Liver (tissue), 9 donors: Measurements from ENCODE around the gene TENT4B. TPM values are rescaled to one million over a fixed set of nuclear protein-coding genes. Genes with fewer than 3 reads are reported as not detected.

Experiments
- DNase-seq: peaks from one replicate; pipeline ENCODE4 v3.0.0-alpha.2; 2017; ENCODE audit warnings: low spot score
- H3K27ac ChIP-seq, 2 donors: one replicate each; pipeline ENCODE4 v1.7.0; 2013; ENCODE audit warnings: inconsistent platforms in 2 of 2, low read length in 2 of 2, control low read depth in 1 of 2, low read depth in 1 of 2, mild to moderate bottlenecking in 1 of 2
- H3K27me3 ChIP-seq, 4 donors: one replicate each; pipeline versions ENCODE4 v1.6.1 to v1.7.0; 2013; ENCODE audit warnings: low read length in 3 of 4, inconsistent platforms in 1 of 4, mild to moderate bottlenecking in 1 of 4, moderate library complexity in 1 of 4; ENCODE audit not compliant: control insufficient read depth in 4 of 4, insufficient read depth in 4 of 4
- H3K36me3 ChIP-seq, 4 donors: one replicate each; pipeline versions ENCODE4 v1.6.1 to v1.7.0; 2013; ENCODE audit warnings: low read length in 3 of 4, mild to moderate bottlenecking in 3 of 4, low read depth in 1 of 4, moderate library complexity in 1 of 4; ENCODE audit not compliant: control insufficient read depth in 4 of 4, insufficient read depth in 3 of 4
- H3K4me1 ChIP-seq, 4 donors: one replicate each; pipeline versions ENCODE4 v1.6.1 to v1.7.0; 2013; ENCODE audit warnings: low read length in 3 of 4, mild to moderate bottlenecking in 3 of 4, moderate library complexity in 1 of 4; ENCODE audit not compliant: control insufficient read depth in 4 of 4, insufficient read depth in 4 of 4
- H3K4me3 ChIP-seq, 3 donors: one replicate each; pipeline versions ENCODE4 v1.6.1 to v1.7.0; 2013; ENCODE audit warnings: low read length in 3 of 3, control low read depth in 1 of 3, low read depth in 1 of 3, mild to moderate bottlenecking in 1 of 3
- H3K9ac ChIP-seq, 2 donors: one replicate each; pipeline ENCODE4 v1.7.0; 2013; ENCODE audit warnings: low read length in 2 of 2, mild to moderate bottlenecking in 2 of 2, moderate library complexity in 2 of 2, control low read depth in 1 of 2, low read depth in 1 of 2
- H3K9me3 ChIP-seq, 4 donors: one replicate each; pipeline versions ENCODE4 v1.6.1 to v1.7.0; 2013; ENCODE audit warnings: low read length in 3 of 4; ENCODE audit not compliant: control insufficient read depth in 4 of 4
- ATF3 ChIP-seq: IDR thresholded peaks from 2 replicates; pipeline ENCODE4 v1.6.1; 2016; ENCODE audit warnings: antibody characterized with exemption
- CTCF ChIP-seq: fragments of 150-350 bp; IDR thresholded peaks from 2 replicates; pipeline ENCODE4 v1.5.1; 2017; ENCODE audit warnings: improper control_type of control experiment, low read depth, low read length; ENCODE audit not compliant: missing input control
- FOXA1 ChIP-seq: IDR thresholded peaks from 2 replicates; pipeline ENCODE4 v1.6.1; 2016; ENCODE audit warnings: antibody characterized with exemption
- FOXA2 ChIP-seq: IDR thresholded peaks from 2 replicates; pipeline ENCODE4 v1.6.1; 2016; ENCODE audit warnings: antibody characterized with exemption
- GABPA ChIP-seq, 2 donors: IDR thresholded peaks in 1 of 2; conservative IDR thresholded peaks in 1 of 2; 2 replicates each; pipeline ENCODE4 v1.6.1; 2016; ENCODE audit warnings: antibody characterized with exemption in 2 of 2, mild to moderate bottlenecking in 1 of 2, moderate library complexity in 1 of 2
- HNF4A ChIP-seq, 2 donors: conservative IDR thresholded peaks; 2 replicates each; pipeline ENCODE4 v1.6.1; 2016; ENCODE audit warnings: antibody characterized with exemption in 2 of 2, mild to moderate bottlenecking in 2 of 2
- HNF4G ChIP-seq: IDR thresholded peaks from 2 replicates; pipeline ENCODE4 v1.6.1; 2016; ENCODE audit warnings: antibody characterized with exemption
- MAX ChIP-seq: IDR thresholded peaks from 2 replicates; pipeline ENCODE4 v1.6.1; 2016; ENCODE audit warnings: antibody characterized with exemption
- NR2F2 ChIP-seq: IDR thresholded peaks from 2 replicates; pipeline ENCODE4 v1.6.1; 2016; ENCODE audit warnings: antibody characterized with exemption
- RAD21 ChIP-seq, 2 donors: IDR thresholded peaks; 2 replicates each; pipeline ENCODE4 v1.6.1; 2016; ENCODE audit warnings: antibody characterized with exemption in 2 of 2, mild to moderate bottlenecking in 2 of 2
- REST ChIP-seq: IDR thresholded peaks from 2 replicates; pipeline ENCODE4 v1.6.1; 2016; ENCODE audit warnings: antibody characterized with exemption, mild to moderate bottlenecking
- RXRA ChIP-seq, 2 donors: IDR thresholded peaks; 2 replicates each; pipeline ENCODE4 v1.6.1; 2017 to 2018; ENCODE audit warnings: antibody characterized with exemption in 2 of 2, mild to moderate bottlenecking in 1 of 2
- SP1 ChIP-seq: IDR thresholded peaks from 2 replicates; pipeline ENCODE4 v1.6.1; 2018; ENCODE audit warnings: antibody characterized with exemption, mild to moderate bottlenecking
- TAF1 ChIP-seq: conservative IDR thresholded peaks from 2 replicates; pipeline ENCODE4 v1.6.1; 2016; ENCODE audit warnings: antibody characterized with exemption, mild to moderate bottlenecking
- ZBTB33 ChIP-seq: IDR thresholded peaks from 2 replicates; pipeline ENCODE4 v1.6.1; 2016; ENCODE audit warnings: antibody characterized with exemption
- WGBS: extraction: QIAGEN DNeasy Blood & Tissue Kit; methylation state at CpG from one replicate; pipeline ENCODE4 v1.1.7; 2013; 5-methylcytosine and 5-hydroxymethylcytosine counted together
- polyA plus RNA-seq, 2 donors: library from polyadenylated mRNA; stranded (reverse) in 1 of 2; unstranded in 1 of 2; fragments of 200-250 nt in 1 of 2; fragments of >200 nt in 1 of 2; fragmentation: Nextera tagmentation in 1 of 2; extraction: Ambion mirVana in 1 of 2; gene quantifications; one replicate each; pipeline versions ENCODE4 v1.2.1 to v1.2.3, GENCODE V29; 2013 to 2015
- total RNA-seq, 2 donors: library from RNA; depleted of rRNA; stranded (reverse); fragments of >200 nt; gene quantifications; one replicate each; pipeline ENCODE4 v1.2.3, GENCODE V29; 2014
- donor health status: healthy.
- donor health status: healthy.
- donor health status: healthy.
- donor health status: healthy.
- donor health status: healthy.

TENT4B gene
- total and polyA plus RNA-seq, 4 donors: 4.2 to 10.8 (median 7.9) TPM

- TF ChIP-seq ZBTB33 (no peak), TAF1 (no peak), FOXA1 (no peak), SP1 (no peak), RAD21 (IDR thresholded peaks at IDR 0.05) (no peak), CTCF (no peak), MAX (no peak), NR2F2 (no peak), REST (no peak), HNF4G (no peak), ATF3 (no peak), FOXA2 (no peak), RXRA (IDR thresholded peaks at IDR 0.05) (no peak), HNF4A (conservative IDR thresholded peaks at IDR 0.05) (no peak)
- Histone ChIP-seq H3K4me1 (peaks cover 0 to 18% (median 11%) of the 10 kb centered on the region in 4 donors), H3K36me3 (no peaks in the 10 kb centered on the region), H3K9me3 (no peaks in the 10 kb centered on the region), H3K27ac (no peak overlapping the region), H3K27me3 (no peaks in the 10 kb centered on the region), H3K9ac (no peak overlapping the region), H3K4me3 (no peak overlapping the region)
- DNase-seq: no peak
- WGBS: 84% methylated on average over 8 of the region's 8 CpGs
Observed at GRCh38 chr16:50263940-50264929, 111.1 kb downstream of the TENT4B start.

- no peak for DNase-seq
- H3K27me3 ChIP-seq: no peaks in the 10 kb centered on the region
- H3K4me1 ChIP-seq: peaks cover 0 to 16% (median 9%) of the 10 kb centered on the region in 4 donors
- no peak overlapping the region for H3K4me3 ChIP-seq
- no peaks in the 10 kb centered on the region for H3K9me3 ChIP-seq
- H3K9ac ChIP-seq: no peak overlapping the region
- no peak overlapping the region for H3K27ac ChIP-seq
- H3K36me3 ChIP-seq: no peaks in the 10 kb centered on the region
- 74% methylated on average over 2 of the region's 2 CpGs for WGBS
- no peak for TF ChIP-seq HNF4A (conservative IDR thresholded peaks at IDR 0.05)
- TF ChIP-seq RAD21 (IDR thresholded peaks at IDR 0.05): peak in 1 of 2 donors; percentile 66
- no peak for TF ChIP-seq GABPA (IDR thresholded peaks at IDR 0.05 in 1 of 2, conservative IDR thresholded peaks at IDR 0.05 in 1 of 2)
- no peak for TF ChIP-seq NR2F2
Observed at GRCh38 chr16:50265260-50265659, 112.2 kb downstream of the TENT4B start.
